Esophagus squamous epithelium (tissue), 4 donors: Measurements from ENCODE around the gene SPACDR.

ENCODE experiments used
- POLR2A ChIP-seq, 4 donors: fragments of 450-650 bp; IDR thresholded peaks; one replicate each; pipeline ENCODE4 v1.6.1; 2017; ENCODE audit warnings: antibody characterized with exemption in 4 of 4, mild to moderate bottlenecking in 4 of 4, moderate library complexity in 3 of 4
- TF ChIP-seq, protein P1 (sequence below), 6 experiments: fragments of 450-650 bp in 4 of 6; fragments of 200-600 bp in 2 of 6; sonication (generic) in 2 of 6; IDR thresholded peaks; one replicate each; pipeline ENCODE4 v1.5.1; 2016 to 2019; ENCODE audit warnings: antibody characterized with exemption in 6 of 6, mild to moderate bottlenecking in 4 of 6, moderate library complexity in 4 of 6

DNA sequence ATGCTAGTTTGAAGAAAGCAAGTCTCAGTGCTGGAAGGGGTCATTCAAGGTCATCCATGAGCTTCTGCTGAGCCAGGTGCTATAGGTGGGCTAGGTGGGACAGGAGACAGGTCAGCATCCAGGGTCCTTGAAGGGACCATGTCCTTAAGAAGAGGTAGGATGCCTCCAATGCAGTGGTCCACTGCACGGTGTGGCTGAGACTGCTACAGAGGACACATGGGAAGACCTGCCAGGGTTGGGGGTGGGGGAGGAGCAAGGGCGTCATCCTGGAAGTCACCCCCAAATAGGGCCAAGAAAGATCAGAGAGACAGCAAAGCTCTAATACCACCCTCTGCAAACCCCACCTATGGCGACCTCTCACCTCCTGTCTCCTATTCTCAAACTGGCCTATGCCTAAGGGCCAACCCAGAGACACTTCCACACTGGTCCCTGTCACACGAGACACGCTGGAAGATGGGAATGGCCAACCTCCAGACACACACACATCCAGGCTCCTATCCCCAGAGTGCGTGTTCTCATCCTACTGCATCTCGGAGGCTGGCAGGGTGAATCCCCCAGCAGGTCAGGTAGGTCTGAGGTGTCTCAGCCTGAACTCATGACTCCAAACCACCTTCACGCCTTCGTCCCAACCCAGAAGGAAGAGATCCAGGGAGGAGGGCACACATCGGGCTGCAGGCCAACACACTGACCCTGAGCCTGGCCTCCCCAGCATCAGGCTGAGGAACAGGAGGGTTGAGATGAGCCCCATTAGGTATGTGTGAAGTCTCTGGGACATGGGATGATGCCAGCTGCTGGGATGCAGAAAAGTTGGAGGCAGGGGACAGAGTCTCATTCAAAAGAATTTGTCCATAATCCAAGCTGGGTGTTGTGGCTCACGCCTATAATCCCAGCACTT lies 22.2 kb downstream of the SPACDR start:
- TF ChIP-seq, protein P1, sequence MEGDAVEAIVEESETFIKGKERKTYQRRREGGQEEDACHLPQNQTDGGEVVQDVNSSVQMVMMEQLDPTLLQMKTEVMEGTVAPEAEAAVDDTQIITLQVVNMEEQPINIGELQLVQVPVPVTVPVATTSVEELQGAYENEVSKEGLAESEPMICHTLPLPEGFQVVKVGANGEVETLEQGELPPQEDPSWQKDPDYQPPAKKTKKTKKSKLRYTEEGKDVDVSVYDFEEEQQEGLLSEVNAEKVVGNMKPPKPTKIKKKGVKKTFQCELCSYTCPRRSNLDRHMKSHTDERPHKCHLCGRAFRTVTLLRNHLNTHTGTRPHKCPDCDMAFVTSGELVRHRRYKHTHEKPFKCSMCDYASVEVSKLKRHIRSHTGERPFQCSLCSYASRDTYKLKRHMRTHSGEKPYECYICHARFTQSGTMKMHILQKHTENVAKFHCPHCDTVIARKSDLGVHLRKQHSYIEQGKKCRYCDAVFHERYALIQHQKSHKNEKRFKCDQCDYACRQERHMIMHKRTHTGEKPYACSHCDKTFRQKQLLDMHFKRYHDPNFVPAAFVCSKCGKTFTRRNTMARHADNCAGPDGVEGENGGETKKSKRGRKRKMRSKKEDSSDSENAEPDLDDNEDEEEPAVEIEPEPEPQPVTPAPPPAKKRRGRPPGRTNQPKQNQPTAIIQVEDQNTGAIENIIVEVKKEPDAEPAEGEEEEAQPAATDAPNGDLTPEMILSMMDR (IDR thresholded peaks at IDR 0.05): no peak
- TF ChIP-seq POLR2A (IDR thresholded peaks at IDR 0.05): no peak
